ENCODE results near the gene DENR.
"Not testable (repeated sequence)": the region's sequence is repeated elsewhere in the genome, so short reads cannot be mapped to it uniquely, and the experiment has no call there.

The DENR gene

GRCh38 chr12:122713491-122714188 is 39.0 kb upstream of the DENR start:
- not testable (repeated sequence) for H3K9ac ChIP-seq (ENCODE audit: low read length); H3K4me1 ChIP-seq (ENCODE audit: low read length); H2AFZ ChIP-seq (ENCODE audit: low read length); H4K20me1 ChIP-seq (ENCODE audit: insufficient read depth, low read length); H3K4me2 ChIP-seq (ENCODE audit: low read depth, low read length); H3K9me3 ChIP-seq (replicated peaks; ENCODE audit: insufficient read depth, low read length); DNase-seq; H3K9me2 ChIP-seq (replicated peaks; ENCODE audit: insufficient read depth, low read length); H3K79me2 ChIP-seq (ENCODE audit: low read length); H3K4me3 ChIP-seq (ENCODE audit: low read length); H3K27ac ChIP-seq (ENCODE audit: low read length); H3K36me3 ChIP-seq (replicated peaks; ENCODE audit: insufficient read depth, low read length); H3F3A ChIP-seq (ENCODE audit: insufficient read depth, low read length); H3K27me3 ChIP-seq (replicated peaks; ENCODE audit: insufficient read depth, low read length)

GRCh38 chr12:122715211-122715610 is 37.4 kb upstream of the DENR start:
- not testable (repeated sequence) for H3K4me2 ChIP-seq (ENCODE audit: low read depth, low read length); H3K4me1 ChIP-seq (ENCODE audit: low read length); H2AFZ ChIP-seq (ENCODE audit: low read length); H3K36me3 ChIP-seq (replicated peaks; ENCODE audit: insufficient read depth, low read length); H3K9me3 ChIP-seq (replicated peaks; ENCODE audit: insufficient read depth, low read length); H3K9ac ChIP-seq (ENCODE audit: low read length); H3F3A ChIP-seq (ENCODE audit: insufficient read depth, low read length); H3K27ac ChIP-seq (ENCODE audit: low read length); H3K4me3 ChIP-seq (ENCODE audit: low read length); H3K79me2 ChIP-seq (ENCODE audit: low read length); H3K27me3 ChIP-seq (replicated peaks; ENCODE audit: insufficient read depth, low read length); H4K20me1 ChIP-seq (ENCODE audit: insufficient read depth, low read length); H3K9me2 ChIP-seq (replicated peaks; ENCODE audit: insufficient read depth, low read length); DNase-seq

- not testable (repeated sequence) for H2AFZ ChIP-seq (ENCODE audit: low read length); H3K4me3 ChIP-seq (ENCODE audit: low read length)
These were observed 36.0 kb upstream of the DENR start, which contains the start of gene HCAR3 for GRCh38 chr12:122716658-122717057. TSS of gene HCAR3 (minus strand) at chr12:122716811. CDS start at chr12:122716737, 74 bp downstream.

GRCh38 chr12:122721057-122721545 is 31.5 kb upstream of the DENR start:
- no peaks in the 10 kb centered on the region for H3K27me3 ChIP-seq (replicated peaks; ENCODE audit: insufficient read depth, low read length)
- no peak overlapping the region for H3K4me3 ChIP-seq (ENCODE audit: low read length)
- no peaks in the 10 kb centered on the region for H4K20me1 ChIP-seq (ENCODE audit: insufficient read depth, low read length)
- no peak overlapping the region for H2AFZ ChIP-seq (ENCODE audit: low read length)
- no peaks in the 10 kb centered on the region for H3K9me2 ChIP-seq (replicated peaks; ENCODE audit: insufficient read depth, low read length)
- DNase-seq: no peak
- no peak overlapping the region for H3K27ac ChIP-seq (ENCODE audit: low read length)
- no peak overlapping the region for H3K4me2 ChIP-seq (ENCODE audit: low read depth, low read length)
- TF ChIP-seq CTCF (IDR thresholded peaks at IDR 0.05; ENCODE audit: low read length) (no peak), EZH2 (optimal IDR thresholded peaks at IDR 0.05; ENCODE audit: low read depth, low read length) (no peak), EZH2phosphoT487 (IDR thresholded peaks at IDR 0.05; ENCODE audit: low read length) (no peak)
- no peaks in the 10 kb centered on the region for H3K36me3 ChIP-seq (replicated peaks; ENCODE audit: insufficient read depth, low read length)
- peaks cover 3% of the 10 kb centered on the region; the same call in 1 of the 2 replicates for H3F3A ChIP-seq (ENCODE audit: insufficient read depth, low read length)
- no peak overlapping the region for H3K9ac ChIP-seq (ENCODE audit: low read length)
- H3K79me2 ChIP-seq (ENCODE audit: low read length): no peaks in the 10 kb centered on the region
- H3K4me1 ChIP-seq (ENCODE audit: low read length): no peaks in the 10 kb centered on the region
- no peaks in the 10 kb centered on the region for H3K9me3 ChIP-seq (replicated peaks; ENCODE audit: insufficient read depth, low read length)

More at GRCh38 chr12:122716658-122717057, 36.0 kb upstream of the DENR start, which contains the start of gene HCAR3:
- not testable (repeated sequence) for H3F3A ChIP-seq (ENCODE audit: insufficient read depth, low read length); H3K9ac ChIP-seq (ENCODE audit: low read length); H3K4me2 ChIP-seq (ENCODE audit: low read depth, low read length); DNase-seq; H3K27me3 ChIP-seq (replicated peaks; ENCODE audit: insufficient read depth, low read length); H3K9me3 ChIP-seq (replicated peaks; ENCODE audit: insufficient read depth, low read length); H3K4me1 ChIP-seq (ENCODE audit: low read length); H4K20me1 ChIP-seq (ENCODE audit: insufficient read depth, low read length); H3K79me2 ChIP-seq (ENCODE audit: low read length); H3K27ac ChIP-seq (ENCODE audit: low read length); H3K36me3 ChIP-seq (replicated peaks; ENCODE audit: insufficient read depth, low read length); H3K9me2 ChIP-seq (replicated peaks; ENCODE audit: insufficient read depth, low read length)

GRCh38 chr12:122722387-122722786 is 30.2 kb upstream of the DENR start:
- Histone ChIP-seq H3F3A (ENCODE audit: insufficient read depth, low read length) (peaks cover 3% of the 10 kb centered on the region; the same call in 1 of the 2 replicates), H3K27me3 (replicated peaks; ENCODE audit: insufficient read depth, low read length) (no peaks in the 10 kb centered on the region), H3K4me2 (ENCODE audit: low read depth, low read length) (no peak overlapping the region), H3K9me2 (replicated peaks; ENCODE audit: insufficient read depth, low read length) (no peaks in the 10 kb centered on the region), H3K4me1 (ENCODE audit: low read length) (no peaks in the 10 kb centered on the region), H3K27ac (ENCODE audit: low read length) (no peak overlapping the region), H2AFZ (ENCODE audit: low read length) (no peak overlapping the region), H3K36me3 (replicated peaks; ENCODE audit: insufficient read depth, low read length) (no peaks in the 10 kb centered on the region), H3K9me3 (replicated peaks; ENCODE audit: insufficient read depth, low read length) (no peaks in the 10 kb centered on the region), H3K9ac (ENCODE audit: low read length) (no peak overlapping the region), H3K79me2 (ENCODE audit: low read length) (no peaks in the 10 kb centered on the region), H4K20me1 (ENCODE audit: insufficient read depth, low read length) (no peaks in the 10 kb centered on the region), H3K4me3 (ENCODE audit: low read length) (no peak overlapping the region)
- no peak for TF ChIP-seq EZH2phosphoT487 (IDR thresholded peaks at IDR 0.05; ENCODE audit: low read length)
- TF ChIP-seq EZH2 (optimal IDR thresholded peaks at IDR 0.05; ENCODE audit: low read depth, low read length): no peak
- no peak for TF ChIP-seq CTCF (IDR thresholded peaks at IDR 0.05; ENCODE audit: low read length)
- DNase-seq: no peak
